IMR-90 (cell line): Measurements from ENCODE around the gene CLCF1. TPM values are rescaled to one million over a fixed set of nuclear protein-coding genes. Genes with fewer than 3 reads are reported as not detected.

Experiments
- ATAC-seq: fragments of 200-7000 bp; cut with Tn5 transposase; 2 replicates; pipeline ENCODE4 v1.9.1; 2020; ENCODE audit warnings: low read depth, mild to moderate bottlenecking, moderate library complexity
- BruUV-seq: library from RNA; stranded (reverse); fragments of 400-500 nt; replicated peaks from 2 replicates; lab custom pipeline; 2021; lab: Mats Ljungman, UMichigan
- CTCF ChIA-PET: fragments of 300-600 bp; formaldehyde crosslinking; extraction: SDS; loops from one replicate; lab custom pipeline; 2021; ENCODE audit warnings: antibody characterized with exemption; lab: Yijun Ruan, JAX
- POLR2A ChIA-PET: fragments of 300-600 bp; sonication (Branson Sonifier 250); formaldehyde crosslinking; loops from one replicate; lab custom pipeline; 2022; ENCODE audit warnings: antibody characterized with exemption; ENCODE audit not compliant: unreplicated experiment; lab: Charles Lee
- DNase-seq: peaks from one replicate; pipeline ENCODE4 v3.0.0; 2013
- H2AFZ ChIP-seq: replicated peaks from 2 replicates; pipeline ENCODE3; 2013; ENCODE audit warnings: low read length, mild to moderate bottlenecking; ENCODE audit not compliant: poor library complexity
- H2AK5ac ChIP-seq: 2 replicates; pipeline ENCODE4 v1.6.1; 2013; ENCODE audit warnings: low read depth, low read length, inconsistent platforms
- H2AK9ac ChIP-seq: replicated peaks from 2 replicates; pipeline ENCODE3; 2013; ENCODE audit warnings: mild to moderate bottlenecking, low read depth, low read length, moderate library complexity; ENCODE audit not compliant: poor library complexity
- H2BK120ac ChIP-seq: 2 replicates; pipeline ENCODE4 v1.6.1; 2013; ENCODE audit warnings: low read depth, low read length, inconsistent platforms
- H2BK15ac ChIP-seq: 3 replicates; pipeline ENCODE4 v1.6.1; 2013; ENCODE audit warnings: low read depth, low read length, inconsistent platforms
- H2BK20ac ChIP-seq: 2 replicates; pipeline ENCODE4 v1.6.1; 2013; ENCODE audit warnings: low read depth, mild to moderate bottlenecking, inconsistent platforms, low read length, moderate library complexity
- H2BK5ac ChIP-seq: 2 replicates; pipeline ENCODE4 v1.6.1; 2013; ENCODE audit warnings: mild to moderate bottlenecking, low read depth, low read length, inconsistent platforms; ENCODE audit not compliant: poor library complexity, severe bottlenecking
- H3K14ac ChIP-seq: replicated peaks from 2 replicates; pipeline ENCODE4 v1.6.1; 2013; ENCODE audit warnings: low read depth, low read length, inconsistent platforms
- H3K18ac ChIP-seq: 2 replicates; pipeline ENCODE4 v1.6.1; 2013; ENCODE audit warnings: low read depth, low read length, control low read depth
- H3K23ac ChIP-seq: 2 replicates; pipeline ENCODE4 v1.6.1; 2013; ENCODE audit warnings: low read depth, low read length, inconsistent platforms
- H3K27ac ChIP-seq: 2 replicates; pipeline ENCODE4 v1.5.1; 2013; ENCODE audit warnings: mild to moderate bottlenecking, control low read depth, low read length; ENCODE audit not compliant: insufficient read depth
- H3K27me3 ChIP-seq: 2 replicates; pipeline ENCODE4 v1.6.1; 2013; ENCODE audit warnings: low read length; ENCODE audit not compliant: control insufficient read depth, insufficient read depth
- H3K36me3 ChIP-seq: 2 replicates; pipeline ENCODE4 v1.6.1; 2013; ENCODE audit warnings: low read length, mixed read lengths; ENCODE audit not compliant: control insufficient read depth, insufficient read depth
- H3K4ac ChIP-seq: 2 replicates; pipeline ENCODE4 v1.6.1; 2013; ENCODE audit warnings: low read depth, low read length, inconsistent platforms
- H3K4me1 ChIP-seq: 2 replicates; pipeline ENCODE4 v1.6.1; 2013; ENCODE audit warnings: low read length, mixed read lengths; ENCODE audit not compliant: control insufficient read depth, insufficient read depth
- H3K4me2 ChIP-seq: 2 replicates; pipeline ENCODE4 v1.6.1; 2013; ENCODE audit warnings: low read depth, mild to moderate bottlenecking, control low read depth, low read length, moderate library complexity
- H3K4me3 ChIP-seq: 2 replicates; pipeline ENCODE4 v1.5.1; 2013; ENCODE audit warnings: low read depth, mild to moderate bottlenecking, control low read depth, low read length, moderate library complexity; ENCODE audit not compliant: insufficient read depth
- H3K56ac ChIP-seq: 2 replicates; pipeline ENCODE4 v1.6.1; 2013; ENCODE audit warnings: low read length, inconsistent platforms; ENCODE audit not compliant: insufficient read depth; ENCODE audit errors: extremely low read depth
- H3K79me1 ChIP-seq, 2 experiments: 2 replicates each; pipeline ENCODE4 v1.6.1; 2013; ENCODE audit warnings: low read length in 2 of 2, inconsistent platforms in 1 of 2, low read depth in 1 of 2
- H3K9ac ChIP-seq: 2 replicates; pipeline ENCODE4 v1.6.1; 2013; ENCODE audit warnings: low read depth, low read length, control low read depth
- H3K9me1 ChIP-seq: 2 replicates; pipeline ENCODE4 v1.6.1; 2013; ENCODE audit warnings: low read length, inconsistent platforms; ENCODE audit not compliant: insufficient read depth
- H3K9me3 ChIP-seq: 2 replicates; pipeline ENCODE4 v1.6.1; 2013; ENCODE audit warnings: low read length; ENCODE audit not compliant: control insufficient read depth, insufficient read depth
- H4K20me1 ChIP-seq: 2 replicates; pipeline ENCODE4 v1.6.1; 2013; ENCODE audit warnings: low read length, inconsistent platforms; ENCODE audit not compliant: insufficient read depth
- H4K5ac ChIP-seq: 2 replicates; pipeline ENCODE4 v1.6.1; 2013; ENCODE audit warnings: mild to moderate bottlenecking, low read depth, low read length, control low read depth
- H4K8ac ChIP-seq, 2 experiments: 2 replicates each; pipeline ENCODE4 v1.6.1; 2013; ENCODE audit warnings: low read depth in 2 of 2, low read length in 2 of 2, control low read depth in 1 of 2, inconsistent platforms in 1 of 2
- H4K91ac ChIP-seq: 2 replicates; pipeline ENCODE4 v1.6.1; 2013; ENCODE audit warnings: low read depth, low read length, inconsistent platforms; ENCODE audit not compliant: insufficient read depth
- CEBPB ChIP-seq: IDR thresholded peaks from 2 replicates; pipeline ENCODE4 v1.6.1; 2012; ENCODE audit warnings: low read depth, low read length, improper control_type of control experiment
- RFX5 ChIP-seq: IDR thresholded peaks from 2 replicates; pipeline ENCODE4 v1.8.0; 2012; ENCODE audit warnings: low read depth, mild to moderate bottlenecking, low read length, moderate library complexity
- WGBS, 2 experiments: methylation state at CpG; one replicate each; pipeline versions ENCODE4 v1.1.5 to v1.1.7; 2013; ENCODE audit warnings: missing lambda C conversion rate in 2 of 2; ENCODE audit not compliant: insufficient read length in 1 of 2; ENCODE audit errors: extremely low coverage in 2 of 2; 5-methylcytosine and 5-hydroxymethylcytosine counted together
- dilution Hi-C: fragments of 300-500 bp; cut with HindIII; formaldehyde crosslinking; loops from one replicate; pipeline ENCODE4 v1.14.3; 2018; ENCODE audit warnings: low sequenced_read_pairs; ENCODE audit not compliant: unreplicated experiment
- in situ Hi-C: fragments of 300-500 bp; cut with MboI; formaldehyde crosslinking; loops from 3 replicates; pipeline ENCODE4 v1.14.3; 2019; ENCODE audit warnings: low sequenced_read_pairs, inconsistent platforms, mixed read lengths
- intact Hi-C: fragments of 100-400 bp; cut with micrococcal nuclease; formaldehyde crosslinking; loops from 2 replicates; pipeline ENCODE4 v1.10.0; 2022
- polyA plus RNA-seq, 3 experiments: library from polyadenylated mRNA; depleted of rRNA; stranded (reverse); fragments of >200 nt; gene quantifications; 2 replicates each; pipeline ENCODE4 v1.2.3, GENCODE V29; 2012; ENCODE audit warnings: low replicate concordance in 1 of 3
- total RNA-seq: library from RNA; depleted of rRNA; stranded (reverse); fragments of >200 nt; gene quantifications from 2 replicates; pipeline ENCODE4 v1.2.3, GENCODE V29; 2012
- TF ChIP-seq, protein P1 (sequence below): fragments of 150-350 bp; IDR thresholded peaks from 2 replicates; pipeline ENCODE4 v1.6.1; 2016; ENCODE audit warnings: low read depth, mild to moderate bottlenecking, low read length, moderate library complexity, borderline replicate concordance
- TF ChIP-seq, protein P2 (sequence below): conservative IDR thresholded peaks from 2 replicates; pipeline ENCODE4 v1.5.1; 2012; ENCODE audit warnings: mild to moderate bottlenecking, low read depth, low read length, improper control_type of control experiment

Gene CLCF1
- total and polyA plus RNA-seq, 2 of the 4 experiments (the other 2 are of a cell fraction): 5.6 to 27.8 TPM

DNA sequence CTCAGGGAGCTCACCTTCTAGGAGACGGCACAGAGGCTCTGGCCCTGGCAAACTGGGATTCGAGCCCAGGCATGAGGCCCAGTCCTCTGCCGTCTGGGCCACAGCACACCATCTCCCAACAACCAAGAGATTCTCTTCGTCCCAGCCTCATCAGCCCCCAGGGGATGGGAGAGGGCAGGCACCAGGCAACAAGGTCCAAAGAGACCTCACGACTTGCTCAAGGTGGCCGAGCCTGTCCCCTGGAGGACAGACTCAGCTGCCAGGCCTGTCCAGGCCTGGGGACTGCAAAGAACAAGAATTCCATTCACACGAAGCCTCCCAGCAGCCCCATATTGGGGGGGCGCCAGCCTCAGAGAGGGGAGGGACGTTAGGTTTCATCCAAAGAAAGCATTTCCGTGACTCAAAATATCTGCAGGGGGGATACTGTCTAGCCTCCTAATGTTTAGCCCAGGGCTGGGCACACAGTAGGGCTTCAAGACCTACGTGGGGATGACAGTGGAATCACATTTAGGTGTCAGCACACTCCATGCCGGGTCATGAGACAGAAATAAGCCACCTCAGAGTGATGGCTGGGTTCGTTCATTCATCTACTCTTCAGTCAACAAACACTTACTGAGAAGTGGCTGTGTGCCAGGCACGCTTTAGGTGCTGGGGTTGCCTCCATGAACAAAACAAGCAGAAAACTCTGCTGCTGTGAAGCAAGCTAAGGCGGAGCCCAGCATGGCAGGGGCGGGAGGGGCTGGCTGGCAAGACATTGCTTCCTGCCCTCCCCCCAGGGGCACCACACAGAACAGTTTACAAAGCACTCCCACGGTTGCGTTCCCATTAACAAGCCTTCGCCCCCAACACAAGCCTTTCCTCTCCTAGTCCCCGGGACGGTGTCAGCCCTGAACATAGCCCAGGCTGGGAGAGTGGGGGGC, 43.3 kb upstream of the CLCF1 start:
- peaks cover 5% of the 10 kb centered on the region; the same call in 1 of the 2 replicates for H3K4me1 ChIP-seq
- no peak overlapping the region for H2BK120ac ChIP-seq
- H2AFZ ChIP-seq: no peak overlapping the region
- H3K56ac ChIP-seq: no peak overlapping the region
- ChIA-PET POLR2A (no interaction called here), CTCF (no interaction called here)
- H4K20me1 ChIP-seq: no peaks in the 10 kb centered on the region
- ATAC-seq: no peak
- DNase-seq: no peak
- intact Hi-C loops: no loop called here
- H3K9me3 ChIP-seq: no peaks in the 10 kb centered on the region
- no peak overlapping the region for H2AK5ac ChIP-seq
- no peak overlapping the region for H3K27ac ChIP-seq
- TF ChIP-seq, protein P1, sequence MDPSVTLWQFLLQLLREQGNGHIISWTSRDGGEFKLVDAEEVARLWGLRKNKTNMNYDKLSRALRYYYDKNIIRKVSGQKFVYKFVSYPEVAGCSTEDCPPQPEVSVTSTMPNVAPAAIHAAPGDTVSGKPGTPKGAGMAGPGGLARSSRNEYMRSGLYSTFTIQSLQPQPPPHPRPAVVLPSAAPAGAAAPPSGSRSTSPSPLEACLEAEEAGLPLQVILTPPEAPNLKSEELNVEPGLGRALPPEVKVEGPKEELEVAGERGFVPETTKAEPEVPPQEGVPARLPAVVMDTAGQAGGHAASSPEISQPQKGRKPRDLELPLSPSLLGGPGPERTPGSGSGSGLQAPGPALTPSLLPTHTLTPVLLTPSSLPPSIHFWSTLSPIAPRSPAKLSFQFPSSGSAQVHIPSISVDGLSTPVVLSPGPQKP: no peak
- TF ChIP-seq, protein P2, sequence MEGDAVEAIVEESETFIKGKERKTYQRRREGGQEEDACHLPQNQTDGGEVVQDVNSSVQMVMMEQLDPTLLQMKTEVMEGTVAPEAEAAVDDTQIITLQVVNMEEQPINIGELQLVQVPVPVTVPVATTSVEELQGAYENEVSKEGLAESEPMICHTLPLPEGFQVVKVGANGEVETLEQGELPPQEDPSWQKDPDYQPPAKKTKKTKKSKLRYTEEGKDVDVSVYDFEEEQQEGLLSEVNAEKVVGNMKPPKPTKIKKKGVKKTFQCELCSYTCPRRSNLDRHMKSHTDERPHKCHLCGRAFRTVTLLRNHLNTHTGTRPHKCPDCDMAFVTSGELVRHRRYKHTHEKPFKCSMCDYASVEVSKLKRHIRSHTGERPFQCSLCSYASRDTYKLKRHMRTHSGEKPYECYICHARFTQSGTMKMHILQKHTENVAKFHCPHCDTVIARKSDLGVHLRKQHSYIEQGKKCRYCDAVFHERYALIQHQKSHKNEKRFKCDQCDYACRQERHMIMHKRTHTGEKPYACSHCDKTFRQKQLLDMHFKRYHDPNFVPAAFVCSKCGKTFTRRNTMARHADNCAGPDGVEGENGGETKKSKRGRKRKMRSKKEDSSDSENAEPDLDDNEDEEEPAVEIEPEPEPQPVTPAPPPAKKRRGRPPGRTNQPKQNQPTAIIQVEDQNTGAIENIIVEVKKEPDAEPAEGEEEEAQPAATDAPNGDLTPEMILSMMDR: no peak
- TF ChIP-seq CEBPB (no peak), RFX5 (no peak)
- H3K79me1 ChIP-seq: no peaks in the 10 kb centered on the region
- no peaks in the 10 kb centered on the region for H3K9me1 ChIP-seq
- H2BK5ac ChIP-seq: no peak overlapping the region
- H3K18ac ChIP-seq: no peak overlapping the region
- no peak overlapping the region for H3K14ac ChIP-seq
- H4K8ac ChIP-seq: no peak overlapping the region
- no peak overlapping the region for H4K5ac ChIP-seq
- H2BK20ac ChIP-seq: no peak overlapping the region
- dilution Hi-C loops: no loop called here
- no peaks in the 10 kb centered on the region for H3K36me3 ChIP-seq
- no peak overlapping the region for H3K4ac ChIP-seq
- H3K4me2 ChIP-seq: no peak overlapping the region
- WGBS, 2 experiments: 100% methylated on average over 1 of the region's 21 CpGs; no CpG with 5 or more reads in 1 of the 2 experiments
- BruUV-seq: no TSS peak
- no peak overlapping the region for H2BK15ac ChIP-seq
- H2AK9ac ChIP-seq: no peak overlapping the region
- H4K91ac ChIP-seq: no peak overlapping the region
- in situ Hi-C loops: no loop called here
- no peak overlapping the region for H3K9ac ChIP-seq
- H3K4me3 ChIP-seq: no peak overlapping the region
- peaks cover 20% of the 10 kb centered on the region for H3K27me3 ChIP-seq
- no peak overlapping the region for H3K23ac ChIP-seq
